Peyer's patch (tissue), 4 donors: ENCODE results near the gene CDKN2C.

ENCODE experiments used
- POLR2A ChIP-seq, 2 donors: fragments of 450-650 bp; IDR thresholded peaks; one replicate each; pipeline ENCODE4 v1.5.1; 2017; ENCODE audit warnings: antibody characterized with exemption in 2 of 2, mild to moderate bottlenecking in 2 of 2, moderate library complexity in 2 of 2
- TF ChIP-seq, protein P1 (sequence below), 6 experiments: fragments of 450-650 bp in 4 of 6; fragments of 200-600 bp in 2 of 6; sonication (generic) in 1 of 6; IDR thresholded peaks; one replicate each; pipeline ENCODE4 v1.5.1; 2017 to 2019; ENCODE audit warnings: antibody characterized with exemption in 6 of 6, mild to moderate bottlenecking in 3 of 6, moderate library complexity in 1 of 6

DNA sequence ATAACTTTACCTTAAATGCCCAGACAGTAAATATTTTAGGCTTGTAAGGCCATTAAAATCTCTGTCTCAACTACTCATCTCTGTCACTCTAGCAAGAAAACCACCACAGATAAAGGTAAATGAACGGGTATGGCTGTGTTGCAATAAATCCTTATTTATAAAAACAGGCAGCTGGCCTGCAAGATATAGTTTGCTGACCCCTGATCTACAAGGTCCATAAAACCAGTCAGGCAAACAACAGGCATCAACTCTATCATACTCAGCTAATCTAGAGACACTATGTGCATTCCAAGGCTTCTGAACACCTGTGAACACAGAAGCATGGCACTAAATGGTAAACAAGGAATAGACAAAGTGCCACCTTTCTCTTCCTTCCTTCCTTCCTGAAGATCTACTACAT lies 19.6 kb upstream of the CDKN2C start:
- TF ChIP-seq, protein P1, sequence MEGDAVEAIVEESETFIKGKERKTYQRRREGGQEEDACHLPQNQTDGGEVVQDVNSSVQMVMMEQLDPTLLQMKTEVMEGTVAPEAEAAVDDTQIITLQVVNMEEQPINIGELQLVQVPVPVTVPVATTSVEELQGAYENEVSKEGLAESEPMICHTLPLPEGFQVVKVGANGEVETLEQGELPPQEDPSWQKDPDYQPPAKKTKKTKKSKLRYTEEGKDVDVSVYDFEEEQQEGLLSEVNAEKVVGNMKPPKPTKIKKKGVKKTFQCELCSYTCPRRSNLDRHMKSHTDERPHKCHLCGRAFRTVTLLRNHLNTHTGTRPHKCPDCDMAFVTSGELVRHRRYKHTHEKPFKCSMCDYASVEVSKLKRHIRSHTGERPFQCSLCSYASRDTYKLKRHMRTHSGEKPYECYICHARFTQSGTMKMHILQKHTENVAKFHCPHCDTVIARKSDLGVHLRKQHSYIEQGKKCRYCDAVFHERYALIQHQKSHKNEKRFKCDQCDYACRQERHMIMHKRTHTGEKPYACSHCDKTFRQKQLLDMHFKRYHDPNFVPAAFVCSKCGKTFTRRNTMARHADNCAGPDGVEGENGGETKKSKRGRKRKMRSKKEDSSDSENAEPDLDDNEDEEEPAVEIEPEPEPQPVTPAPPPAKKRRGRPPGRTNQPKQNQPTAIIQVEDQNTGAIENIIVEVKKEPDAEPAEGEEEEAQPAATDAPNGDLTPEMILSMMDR (IDR thresholded peaks at IDR 0.05): no peak
- no peak for TF ChIP-seq POLR2A (IDR thresholded peaks at IDR 0.05)
